Heart right ventricle (tissue), 16 donors: ENCODE measurements around the gene GPRC5B. TPM values are rescaled to one million over a fixed set of nuclear protein-coding genes. Genes with fewer than 3 reads are reported as not detected.

Experiments used
- ATAC-seq, 8 donors: fragments of 200-7000 bp; cut with Tn5 transposase; one replicate each; pipeline ENCODE4 v1.9.1; 2020; ENCODE audit warnings: mild to moderate bottlenecking in 8 of 8, moderate library complexity in 8 of 8, moderate number of reproducible peaks in 1 of 8
- DNase-seq, 2 donors: peaks; one replicate each; pipeline ENCODE4 v3.0.0-alpha.2; 2020
- H3K27ac ChIP-seq, 10 donors: fragments of 200-600 bp; sonication (generic) in 2 of 10; one replicate each; pipeline versions ENCODE4 v1.5.0 to v1.8.0; 2020 to 2022; ENCODE audit warnings: mild to moderate bottlenecking in 3 of 10
- H3K27me3 ChIP-seq, 7 donors: fragments of 200-600 bp; one replicate each; pipeline ENCODE4 v1.8.0; 2021 to 2022; ENCODE audit warnings: mild to moderate bottlenecking in 2 of 7
- H3K36me3 ChIP-seq, 9 donors: fragments of 200-600 bp; sonication (generic) in 1 of 9; one replicate each; pipeline versions ENCODE4 v1.5.0 to v1.8.0; 2020 to 2022; ENCODE audit warnings: mild to moderate bottlenecking in 2 of 9
- H3K4me1 ChIP-seq, 9 donors: fragments of 200-600 bp; sonication (generic) in 1 of 9; one replicate each; pipeline versions ENCODE4 v1.5.0 to v1.8.0; 2020 to 2022; ENCODE audit warnings: mild to moderate bottlenecking in 4 of 9
- H3K4me3 ChIP-seq, 10 donors: fragments of 200-600 bp; sonication (generic) in 2 of 10; one replicate each; pipeline versions ENCODE4 v1.5.0 to v1.8.0; 2020 to 2022; ENCODE audit warnings: mild to moderate bottlenecking in 7 of 10, moderate library complexity in 2 of 10
- H3K9me3 ChIP-seq, 11 donors: fragments of 200-600 bp in 10 of 11; sonication (generic) in 2 of 11; one replicate each; pipeline versions ENCODE4 v1.5.0 to v1.8.0; 2013 to 2022; ENCODE audit warnings: mild to moderate bottlenecking in 2 of 11, control low read depth in 1 of 11, moderate library complexity in 1 of 11
- CTCF ChIP-seq, 9 donors: fragments of 200-600 bp; sonication (generic) in 2 of 9; IDR thresholded peaks; one replicate each; pipeline versions ENCODE4 v1.5.0 to v1.8.0; 2021 to 2022; ENCODE audit warnings: antibody characterized with exemption in 9 of 9, mild to moderate bottlenecking in 5 of 9, moderate library complexity in 1 of 9
- WGBS, 2 donors: extraction: QIAGEN DNeasy Blood & Tissue Kit; methylation state at CpG; one replicate each; pipeline ENCODE4 v1.1.7; 2013; ENCODE audit warnings: inconsistent platforms in 1 of 2; 5-methylcytosine and 5-hydroxymethylcytosine counted together
- intact Hi-C, 10 donors: fragments of 100-400 bp; cut with DNase I; formaldehyde crosslinking; loops; one replicate each; pipeline versions ENCODE4 v1.11.1 to v1.14.2; 2022
- polyA plus RNA-seq, 2 donors: library from polyadenylated mRNA; stranded (reverse); fragments of 200-250 nt; gene quantifications; one replicate each; pipeline ENCODE4 v1.2.3, GENCODE V29; 2013
- total RNA-seq, 10 donors: library from RNA; stranded (reverse); fragmentation: NEBNext Ultra II Directional in 3 of 10; extraction: Animal tissue kit (Norgen Biotek cat#: 25700) in 3 of 10; gene quantifications; one replicate each; pipeline versions ENCODE4 v1.2.1 to v1.2.4, GENCODE V29; 2021 to 2023
- donor health status: Arrhythmogenic right ventricular cardiomyopathy.
- donor health status: ischemic (EF 13 %, LVEDD 7.1; RV severe dilation, severe dysfunction).
- donor health status: healthy with polysubstance abuse.
- donor health status: DM: no; HTN: yes; CAD: no.
- donor health status: DM: no; HTN: no; CAD: no.
- donor health status: ischemic (EF 25% LVEDD 6.9; RV normal size, moderate dysfunction).
- donor health status: ischemic (EF 25% LVEDD 5.7; RV mildly dilated, moderate dysfunction).
- donor health status: healthy.
- donor health status: DM: yes; HTN: yes; CAD: no.
- donor health status: Ischemic cardiomyopathy.
- donor health status: ischemic (EF 35%, LVEDD 5.7; RV mildly dilated, moderate dysfunction).
- donor health status: nonischemic (EF 11% LVEDD 7.7; RV severe dilation, severe dysfunction).
- donor health status: DM: yes; HTN: yes; CAD: no.
- donor health status: PGD.
- donor health status: ischemic (EF 29% LVEDD 5.4; RV normal size, mild dysfunction).
- donor health status: nonischemic (EF 23%, LVEDD 6.1; RV moderate dilation, normal function).

GPRC5B gene
- total and polyA plus RNA-seq, 12 donors: 24.1 to 208 (median 69.4) TPM

- Histone ChIP-seq H3K9me3 (no peaks in the 10 kb centered on the region), H3K4me1 (peaks cover 0 to 37% (median 8%) of the 10 kb centered on the region in 9 donors), H3K27ac (no peak overlapping the region), H3K4me3 (no peak overlapping the region), H3K27me3 (no peaks in the 10 kb centered on the region), H3K36me3 (peaks cover 0 to 85% (median 38%) of the 10 kb centered on the region in 9 donors)
- TF ChIP-seq CTCF (IDR thresholded peaks at IDR 0.05): no peak
- DNase-seq: no peak
- intact Hi-C loops: loop anchor here in 1 of 10 donors (10.0 kb wide), 1 partner anchor 124 kb away; no protein-coding TSS in a partner anchor
- ATAC-seq: no peak
- WGBS, 2 donors: 77 to 82% methylated on average over 22 of the region's 22 CpGs
These were observed 26.2 kb downstream of the GPRC5B start for GRCh38 chr16:19858340-19859018.

- H3K4me3 ChIP-seq: no peak overlapping the region
- DNase-seq (no peak), ATAC-seq (no peak)
- no peaks in the 10 kb centered on the region for H3K9me3 ChIP-seq
- TF ChIP-seq CTCF (IDR thresholded peaks at IDR 0.05): no peak
- intact Hi-C loops: loop anchor here in 1 of 10 donors (10.0 kb wide), 1 partner anchor 123 kb away; no protein-coding TSS in a partner anchor
- WGBS, 2 donors: 82 to 88% methylated on average over 16 of the region's 16 CpGs
- H3K27ac ChIP-seq: no peak overlapping the region
- H3K36me3 ChIP-seq: peaks cover 0 to 78% (median 38%) of the 10 kb centered on the region in 9 donors
- peaks cover 0 to 35% (median 5%) of the 10 kb centered on the region in 9 donors for H3K4me1 ChIP-seq
- no peaks in the 10 kb centered on the region for H3K27me3 ChIP-seq
These were observed 26.9 kb downstream of the GPRC5B start for GRCh38 chr16:19857593-19858339.

GRCh38 chr16:19856120-19856519 lies 28.5 kb downstream of the GPRC5B start:
- no peak overlapping the region for H3K4me3 ChIP-seq
- intact Hi-C loops: loop anchor here in 1 of 10 donors (10.0 kb wide), 1 partner anchor 121 kb away; no protein-coding TSS in a partner anchor
- no peak for DNase-seq
- 82 to 88% methylated on average over 10 of the region's 10 CpGs for WGBS, 2 donors
- H3K9me3 ChIP-seq: no peaks in the 10 kb centered on the region
- no peak for TF ChIP-seq CTCF (IDR thresholded peaks at IDR 0.05)
- no peaks in the 10 kb centered on the region for H3K27me3 ChIP-seq
- ATAC-seq: no peak
- no peak overlapping the region for H3K27ac ChIP-seq
- H3K36me3 ChIP-seq: peaks cover 0 to 63% (median 28%) of the 10 kb centered on the region in 9 donors
- H3K4me1 ChIP-seq: peaks cover under 1 to 32% (median 11%) of the 10 kb centered on the region in 9 donors

GRCh38 chr16:19854543-19854876 lies 30.1 kb downstream of the GPRC5B start:
- intact Hi-C loops: loop anchor here in 1 of 10 donors (10.0 kb wide), 1 partner anchor 120 kb away; no protein-coding TSS in a partner anchor
- Histone ChIP-seq H3K9me3 (no peaks in the 10 kb centered on the region), H3K27me3 (no peaks in the 10 kb centered on the region), H3K27ac (no peak overlapping the region), H3K4me1 (peaks cover 3 to 31% (median 17%) of the 10 kb centered on the region in 9 donors), H3K4me3 (no peak overlapping the region), H3K36me3 (peaks cover 0 to 47% (median 21%) of the 10 kb centered on the region in 9 donors)
- ATAC-seq (peak in 1 of 8 donors; percentile 24), DNase-seq (no peak)
- 76 to 84% methylated on average over 6 of the region's 6 CpGs for WGBS, 2 donors
- no peak for TF ChIP-seq CTCF (IDR thresholded peaks at IDR 0.05)
